ENCODE results near the gene TAF13. TPM values are rescaled to one million over a fixed set of nuclear protein-coding genes. Genes with fewer than 3 reads are reported as not detected.
A peak's percentile ranks its signal among the peaks of the same experiment; 100 is the strongest.

The TAF13 gene
- total and polyA plus RNA-seq, 9 of the 15 experiments (the other 6 are each of a cell fraction or from before 2014, with no cell fraction given) = 14.9 to 77.2 (median 38.7) TPM

DNA sequence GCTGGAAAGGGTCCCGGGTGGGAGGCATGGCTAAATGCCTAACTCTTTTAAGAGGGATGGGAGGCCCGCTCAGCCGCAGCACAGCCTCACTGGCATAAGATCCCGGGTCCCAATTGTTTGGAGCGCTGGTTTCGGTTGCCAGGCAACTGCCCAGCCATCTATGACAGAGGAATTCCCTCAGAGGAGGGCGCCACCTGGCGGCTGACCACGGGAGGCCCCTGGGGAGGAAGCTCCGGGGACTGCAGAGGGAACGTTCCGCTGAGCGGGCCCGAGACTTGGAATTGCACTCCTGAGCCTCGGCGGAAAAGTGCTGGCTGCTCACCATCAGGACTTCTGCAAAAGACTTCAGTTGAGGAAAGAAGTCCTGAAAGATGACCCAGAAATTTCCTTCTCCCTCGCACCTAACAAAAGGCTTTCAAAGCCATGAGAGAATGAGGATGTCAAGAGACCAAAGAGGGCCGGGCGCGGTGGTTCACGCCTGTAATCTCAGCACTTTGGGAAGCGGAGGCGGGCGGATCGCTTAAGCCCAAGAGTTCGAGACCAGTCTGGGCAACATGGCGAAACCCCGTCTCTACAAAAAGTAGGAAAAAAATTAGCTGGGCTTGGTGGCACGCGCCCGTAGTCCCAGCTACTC is 37.0 kb upstream of the TAF13 start (continued):
- TF ChIP-seq, protein P1, sequence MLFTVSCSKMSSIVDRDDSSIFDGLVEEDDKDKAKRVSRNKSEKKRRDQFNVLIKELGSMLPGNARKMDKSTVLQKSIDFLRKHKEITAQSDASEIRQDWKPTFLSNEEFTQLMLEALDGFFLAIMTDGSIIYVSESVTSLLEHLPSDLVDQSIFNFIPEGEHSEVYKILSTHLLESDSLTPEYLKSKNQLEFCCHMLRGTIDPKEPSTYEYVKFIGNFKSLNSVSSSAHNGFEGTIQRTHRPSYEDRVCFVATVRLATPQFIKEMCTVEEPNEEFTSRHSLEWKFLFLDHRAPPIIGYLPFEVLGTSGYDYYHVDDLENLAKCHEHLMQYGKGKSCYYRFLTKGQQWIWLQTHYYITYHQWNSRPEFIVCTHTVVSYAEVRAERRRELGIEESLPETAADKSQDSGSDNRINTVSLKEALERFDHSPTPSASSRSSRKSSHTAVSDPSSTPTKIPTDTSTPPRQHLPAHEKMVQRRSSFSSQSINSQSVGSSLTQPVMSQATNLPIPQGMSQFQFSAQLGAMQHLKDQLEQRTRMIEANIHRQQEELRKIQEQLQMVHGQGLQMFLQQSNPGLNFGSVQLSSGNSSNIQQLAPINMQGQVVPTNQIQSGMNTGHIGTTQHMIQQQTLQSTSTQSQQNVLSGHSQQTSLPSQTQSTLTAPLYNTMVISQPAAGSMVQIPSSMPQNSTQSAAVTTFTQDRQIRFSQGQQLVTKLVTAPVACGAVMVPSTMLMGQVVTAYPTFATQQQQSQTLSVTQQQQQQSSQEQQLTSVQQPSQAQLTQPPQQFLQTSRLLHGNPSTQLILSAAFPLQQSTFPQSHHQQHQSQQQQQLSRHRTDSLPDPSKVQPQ (CRISPR knock-in tag; IDR thresholded peaks at IDR 0.05; ENCODE audit: borderline replicate concordance) = no peak
- TF ChIP-seq, protein P2, sequence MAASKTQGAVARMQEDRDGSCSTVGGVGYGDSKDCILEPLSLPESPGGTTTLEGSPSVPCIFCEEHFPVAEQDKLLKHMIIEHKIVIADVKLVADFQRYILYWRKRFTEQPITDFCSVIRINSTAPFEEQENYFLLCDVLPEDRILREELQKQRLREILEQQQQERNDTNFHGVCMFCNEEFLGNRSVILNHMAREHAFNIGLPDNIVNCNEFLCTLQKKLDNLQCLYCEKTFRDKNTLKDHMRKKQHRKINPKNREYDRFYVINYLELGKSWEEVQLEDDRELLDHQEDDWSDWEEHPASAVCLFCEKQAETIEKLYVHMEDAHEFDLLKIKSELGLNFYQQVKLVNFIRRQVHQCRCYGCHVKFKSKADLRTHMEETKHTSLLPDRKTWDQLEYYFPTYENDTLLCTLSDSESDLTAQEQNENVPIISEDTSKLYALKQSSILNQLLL (CRISPR knock-in tag; IDR thresholded peaks at IDR 0.05; ENCODE audit: borderline replicate concordance) = no peak
- no peak for TF ChIP-seq SIN3B (IDR thresholded peaks at IDR 0.05; ENCODE audit: low read depth)
- TF ChIP-seq CBX3 (IDR thresholded peaks at IDR 0.05; ENCODE audit: borderline replicate concordance in 1 of 2, low read length in 2 of 2) = no peak
- TF ChIP-seq, protein P3, sequence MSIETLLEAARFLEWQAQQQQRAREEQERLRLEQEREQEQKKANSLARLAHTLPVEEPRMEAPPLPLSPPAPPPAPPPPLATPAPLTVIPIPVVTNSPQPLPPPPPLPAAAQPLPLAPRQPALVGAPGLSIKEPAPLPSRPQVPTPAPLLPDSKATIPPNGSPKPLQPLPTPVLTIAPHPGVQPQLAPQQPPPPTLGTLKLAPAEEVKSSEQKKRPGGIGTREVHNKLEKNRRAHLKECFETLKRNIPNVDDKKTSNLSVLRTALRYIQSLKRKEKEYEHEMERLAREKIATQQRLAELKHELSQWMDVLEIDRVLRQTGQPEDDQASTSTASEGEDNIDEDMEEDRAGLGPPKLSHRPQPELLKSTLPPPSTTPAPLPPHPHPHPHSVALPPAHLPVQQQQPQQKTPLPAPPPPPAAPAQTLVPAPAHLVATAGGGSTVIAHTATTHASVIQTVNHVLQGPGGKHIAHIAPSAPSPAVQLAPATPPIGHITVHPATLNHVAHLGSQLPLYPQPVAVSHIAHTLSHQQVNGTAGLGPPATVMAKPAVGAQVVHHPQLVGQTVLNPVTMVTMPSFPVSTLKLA (conservative IDR thresholded peaks at IDR 0.05) = 0 out of 4 replicates have a peak, but pooled peaks of 1 of the 2 experiments have one; percentile 16
- TF ChIP-seq, protein P4, sequence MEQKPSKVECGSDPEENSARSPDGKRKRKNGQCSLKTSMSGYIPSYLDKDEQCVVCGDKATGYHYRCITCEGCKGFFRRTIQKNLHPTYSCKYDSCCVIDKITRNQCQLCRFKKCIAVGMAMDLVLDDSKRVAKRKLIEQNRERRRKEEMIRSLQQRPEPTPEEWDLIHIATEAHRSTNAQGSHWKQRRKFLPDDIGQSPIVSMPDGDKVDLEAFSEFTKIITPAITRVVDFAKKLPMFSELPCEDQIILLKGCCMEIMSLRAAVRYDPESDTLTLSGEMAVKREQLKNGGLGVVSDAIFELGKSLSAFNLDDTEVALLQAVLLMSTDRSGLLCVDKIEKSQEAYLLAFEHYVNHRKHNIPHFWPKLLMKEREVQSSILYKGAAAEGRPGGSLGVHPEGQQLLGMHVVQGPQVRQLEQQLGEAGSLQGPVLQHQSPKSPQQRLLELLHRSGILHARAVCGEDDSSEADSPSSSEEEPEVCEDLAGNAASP (IDR thresholded peaks at IDR 0.05) = no peak
- TF ChIP-seq, protein P5, sequence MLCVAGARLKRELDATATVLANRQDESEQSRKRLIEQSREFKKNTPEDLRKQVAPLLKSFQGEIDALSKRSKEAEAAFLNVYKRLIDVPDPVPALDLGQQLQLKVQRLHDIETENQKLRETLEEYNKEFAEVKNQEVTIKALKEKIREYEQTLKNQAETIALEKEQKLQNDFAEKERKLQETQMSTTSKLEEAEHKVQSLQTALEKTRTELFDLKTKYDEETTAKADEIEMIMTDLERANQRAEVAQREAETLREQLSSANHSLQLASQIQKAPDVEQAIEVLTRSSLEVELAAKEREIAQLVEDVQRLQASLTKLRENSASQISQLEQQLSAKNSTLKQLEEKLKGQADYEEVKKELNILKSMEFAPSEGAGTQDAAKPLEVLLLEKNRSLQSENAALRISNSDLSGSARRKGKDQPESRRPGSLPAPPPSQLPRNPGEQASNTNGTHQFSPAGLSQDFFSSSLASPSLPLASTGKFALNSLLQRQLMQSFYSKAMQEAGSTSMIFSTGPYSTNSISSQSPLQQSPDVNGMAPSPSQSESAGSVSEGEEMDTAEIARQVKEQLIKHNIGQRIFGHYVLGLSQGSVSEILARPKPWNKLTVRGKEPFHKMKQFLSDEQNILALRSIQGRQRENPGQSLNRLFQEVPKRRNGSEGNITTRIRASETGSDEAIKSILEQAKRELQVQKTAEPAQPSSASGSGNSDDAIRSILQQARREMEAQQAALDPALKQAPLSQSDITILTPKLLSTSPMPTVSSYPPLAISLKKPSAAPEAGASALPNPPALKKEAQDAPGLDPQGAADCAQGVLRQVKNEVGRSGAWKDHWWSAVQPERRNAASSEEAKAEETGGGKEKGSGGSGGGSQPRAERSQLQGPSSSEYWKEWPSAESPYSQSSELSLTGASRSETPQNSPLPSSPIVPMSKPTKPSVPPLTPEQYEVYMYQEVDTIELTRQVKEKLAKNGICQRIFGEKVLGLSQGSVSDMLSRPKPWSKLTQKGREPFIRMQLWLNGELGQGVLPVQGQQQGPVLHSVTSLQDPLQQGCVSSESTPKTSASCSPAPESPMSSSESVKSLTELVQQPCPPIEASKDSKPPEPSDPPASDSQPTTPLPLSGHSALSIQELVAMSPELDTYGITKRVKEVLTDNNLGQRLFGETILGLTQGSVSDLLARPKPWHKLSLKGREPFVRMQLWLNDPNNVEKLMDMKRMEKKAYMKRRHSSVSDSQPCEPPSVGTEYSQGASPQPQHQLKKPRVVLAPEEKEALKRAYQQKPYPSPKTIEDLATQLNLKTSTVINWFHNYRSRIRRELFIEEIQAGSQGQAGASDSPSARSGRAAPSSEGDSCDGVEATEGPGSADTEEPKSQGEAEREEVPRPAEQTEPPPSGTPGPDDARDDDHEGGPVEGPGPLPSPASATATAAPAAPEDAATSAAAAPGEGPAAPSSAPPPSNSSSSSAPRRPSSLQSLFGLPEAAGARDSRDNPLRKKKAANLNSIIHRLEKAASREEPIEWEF (CRISPR knock-in tag; IDR thresholded peaks at IDR 0.05) = no peak
- no peak for TF ChIP-seq HNRNPH1 (optimal IDR thresholded peaks at IDR 0.05; ENCODE audit: low read depth, low read length)
- TF ChIP-seq, protein P6, sequence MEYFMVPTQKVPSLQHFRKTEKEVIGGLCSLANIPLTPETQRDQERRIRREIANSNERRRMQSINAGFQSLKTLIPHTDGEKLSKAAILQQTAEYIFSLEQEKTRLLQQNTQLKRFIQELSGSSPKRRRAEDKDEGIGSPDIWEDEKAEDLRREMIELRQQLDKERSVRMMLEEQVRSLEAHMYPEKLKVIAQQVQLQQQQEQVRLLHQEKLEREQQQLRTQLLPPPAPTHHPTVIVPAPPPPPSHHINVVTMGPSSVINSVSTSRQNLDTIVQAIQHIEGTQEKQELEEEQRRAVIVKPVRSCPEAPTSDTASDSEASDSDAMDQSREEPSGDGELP (CRISPR knock-in tag; IDR thresholded peaks at IDR 0.05; ENCODE audit: borderline replicate concordance) = peak; percentile 83; the same call in 1 of the 2 replicates
- no peak for TF ChIP-seq MECOM (CRISPR knock-in tag; IDR thresholded peaks at IDR 0.05)
- no peak for TF ChIP-seq MEIS2 (IDR thresholded peaks at IDR 0.05; ENCODE audit: partially characterized antibody)
- peak; percentile 42 to 89; a peak in 2 of 4 replicates for TF ChIP-seq MAZ (CRISPR knock-in tag; conservative IDR thresholded peaks at IDR 0.05 in 1 of 2, IDR thresholded peaks at IDR 0.05 in 1 of 2)
